Neural progenitor cell (in vitro differentiated cells): Measurements from ENCODE around the gene AFF3. TPM values are rescaled to one million over a fixed set of nuclear protein-coding genes. Genes with fewer than 3 reads are reported as not detected.

Experiments
- DNase-seq: peaks from one replicate; pipeline ENCODE4 v3.0.0-alpha.2; 2016; ENCODE audit warnings: low spot score
- H2AFZ ChIP-seq: fragments of 200-600 bp; sonication (generic); replicated peaks from 2 replicates; pipeline ENCODE4 v1.6.1; 2016; ENCODE audit warnings: antibody characterized with exemption
- H3F3A ChIP-seq: fragments of 200-600 bp; sonication (generic); 2 replicates; pipeline ENCODE4 v1.6.1; 2016; ENCODE audit warnings: antibody characterized with exemption, low read depth
- H3K27ac ChIP-seq: fragments of 200-600 bp; sonication (generic); 2 replicates; pipeline ENCODE4 v1.5.1; 2016; ENCODE audit warnings: mild to moderate bottlenecking
- H3K27me3 ChIP-seq: fragments of 200-600 bp; sonication (generic); 2 replicates; pipeline ENCODE4 v1.6.1; 2016; ENCODE audit warnings: mild to moderate bottlenecking, moderate library complexity
- H3K36me3 ChIP-seq: fragments of 200-600 bp; sonication (generic); 2 replicates; pipeline ENCODE4 v1.5.1; 2016
- H3K4me1 ChIP-seq: fragments of 200-600 bp; sonication (generic); 2 replicates; pipeline ENCODE4 v1.6.1; 2016; ENCODE audit warnings: mixed run types
- H3K4me2 ChIP-seq: fragments of 200-600 bp; sonication (generic); 2 replicates; pipeline ENCODE4 v1.6.1; 2016
- H3K4me3 ChIP-seq: fragments of 200-600 bp; sonication (generic); 2 replicates; pipeline ENCODE4 v1.5.1; 2016
- H3K79me2 ChIP-seq: fragments of 200-600 bp; sonication (generic); 2 replicates; pipeline ENCODE4 v1.6.1; 2016; ENCODE audit warnings: low read depth
- H3K9ac ChIP-seq: fragments of 200-600 bp; sonication (generic); 2 replicates; pipeline ENCODE4 v1.6.1; 2016
- H3K9me3 ChIP-seq: fragments of 200-600 bp; sonication (generic); 2 replicates; pipeline ENCODE4 v1.5.1; 2016; ENCODE audit warnings: low read depth
- H4K20me1 ChIP-seq: fragments of 200-600 bp; sonication (generic); 2 replicates; pipeline ENCODE4 v1.6.1; 2016; ENCODE audit warnings: low read depth
- H3K27ac Mint-ChIP-seq: 3 replicates; pipeline ENCODE4 v1.8.0; 2021; ENCODE audit warnings: mixed read lengths
- H3K27me3 Mint-ChIP-seq: 2 replicates; pipeline ENCODE4 v1.8.0; 2022; ENCODE audit warnings: low read depth, mild to moderate bottlenecking, inconsistent platforms, moderate library complexity, mixed read lengths; ENCODE audit not compliant: insufficient read depth
- H3K36me3 Mint-ChIP-seq: 3 replicates; pipeline ENCODE4 v1.8.0; 2021; ENCODE audit warnings: mixed read lengths
- H3K4me1 Mint-ChIP-seq: 3 replicates; pipeline ENCODE4 v1.8.0; 2021; ENCODE audit warnings: mixed read lengths
- H3K4me3 Mint-ChIP-seq: 3 replicates; pipeline ENCODE4 v1.8.0; 2021; ENCODE audit warnings: mild to moderate bottlenecking, moderate library complexity, mixed read lengths
- H3K9me3 Mint-ChIP-seq: 3 replicates; pipeline ENCODE4 v1.8.0; 2020; ENCODE audit warnings: mixed read lengths
- EZH2 ChIP-seq: fragments of 200-600 bp; sonication (generic); IDR thresholded peaks from 2 replicates; pipeline ENCODE4 v1.6.1; 2017; ENCODE audit warnings: antibody characterized with exemption, mild to moderate bottlenecking, moderate library complexity
- EZH2phosphoT487 ChIP-seq: fragments of 200-600 bp; sonication (generic); IDR thresholded peaks from 2 replicates; pipeline ENCODE4 v1.6.1; 2017; ENCODE audit warnings: antibody characterized with exemption
- total RNA-seq: library from RNA; depleted of rRNA; stranded (reverse); fragments of >200 nt; gene quantifications from 2 replicates; pipeline ENCODE4 v1.2.3, GENCODE V29; 2015; ENCODE audit warnings: low replicate concordance
- TF ChIP-seq, protein P1 (sequence below): fragments of 200-600 bp; sonication (generic); IDR thresholded peaks from 2 replicates; pipeline ENCODE4 v1.5.1; 2017; ENCODE audit warnings: antibody characterized with exemption, mild to moderate bottlenecking

Gene AFF3
- total RNA-seq, 1 donor from 2014 or later: 0.26 TPM

DNA sequence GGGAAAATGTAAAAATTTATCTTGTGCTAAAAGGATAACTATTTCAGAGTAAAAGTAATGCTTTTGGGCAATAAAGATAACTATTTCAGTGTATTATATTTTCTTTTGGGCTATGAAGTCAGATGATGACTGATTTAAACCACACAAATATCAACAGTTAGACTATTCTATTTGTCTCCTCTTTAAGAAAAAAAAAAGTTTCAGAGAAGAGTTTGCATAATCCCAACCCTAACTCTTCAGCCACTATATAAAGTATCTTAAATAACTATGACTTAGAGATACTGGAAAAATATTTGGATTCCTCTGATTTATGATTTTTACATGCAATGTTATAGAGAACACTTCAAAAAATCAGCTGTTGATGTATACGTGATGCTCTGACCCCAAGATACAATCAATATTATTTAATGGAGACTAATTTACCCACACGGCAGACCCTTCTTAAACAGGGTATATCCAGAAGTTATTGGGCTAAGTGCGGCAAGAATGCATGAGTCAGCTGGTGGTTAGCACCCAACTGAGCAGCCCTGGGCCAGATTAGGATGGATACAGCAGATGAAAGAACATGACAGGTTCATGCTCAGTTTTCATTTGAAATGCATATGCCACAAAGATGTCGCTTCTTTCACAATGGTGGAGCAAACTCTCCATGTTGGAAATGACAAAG is 279.0 kb downstream of the AFF3 start:
- Histone ChIP-seq H3K36me3 (no peaks in the 10 kb centered on the region), H3K4me3 (no peak overlapping the region), H3K9me3 (no peaks in the 10 kb centered on the region), H3K4me1 (no peaks in the 10 kb centered on the region), H3K79me2 (no peaks in the 10 kb centered on the region), H2AFZ (no peak overlapping the region), H4K20me1 (no peaks in the 10 kb centered on the region), H3F3A (no peaks in the 10 kb centered on the region), H3K27me3 (no peaks in the 10 kb centered on the region), H3K9ac (no peak overlapping the region), H3K27ac (no peak overlapping the region), H3K4me2 (no peak overlapping the region)
- H3K27ac Mint-ChIP-seq: no peak overlapping the region
- H3K36me3 Mint-ChIP-seq: no peaks in the 10 kb centered on the region
- peaks cover 20% of the 10 kb centered on the region for H3K4me1 Mint-ChIP-seq
- no peaks in the 10 kb centered on the region for H3K27me3 Mint-ChIP-seq
- no peak overlapping the region for H3K4me3 Mint-ChIP-seq
- no peak for DNase-seq
- H3K9me3 Mint-ChIP-seq: peaks cover 2% of the 10 kb centered on the region
- TF ChIP-seq, protein P1, sequence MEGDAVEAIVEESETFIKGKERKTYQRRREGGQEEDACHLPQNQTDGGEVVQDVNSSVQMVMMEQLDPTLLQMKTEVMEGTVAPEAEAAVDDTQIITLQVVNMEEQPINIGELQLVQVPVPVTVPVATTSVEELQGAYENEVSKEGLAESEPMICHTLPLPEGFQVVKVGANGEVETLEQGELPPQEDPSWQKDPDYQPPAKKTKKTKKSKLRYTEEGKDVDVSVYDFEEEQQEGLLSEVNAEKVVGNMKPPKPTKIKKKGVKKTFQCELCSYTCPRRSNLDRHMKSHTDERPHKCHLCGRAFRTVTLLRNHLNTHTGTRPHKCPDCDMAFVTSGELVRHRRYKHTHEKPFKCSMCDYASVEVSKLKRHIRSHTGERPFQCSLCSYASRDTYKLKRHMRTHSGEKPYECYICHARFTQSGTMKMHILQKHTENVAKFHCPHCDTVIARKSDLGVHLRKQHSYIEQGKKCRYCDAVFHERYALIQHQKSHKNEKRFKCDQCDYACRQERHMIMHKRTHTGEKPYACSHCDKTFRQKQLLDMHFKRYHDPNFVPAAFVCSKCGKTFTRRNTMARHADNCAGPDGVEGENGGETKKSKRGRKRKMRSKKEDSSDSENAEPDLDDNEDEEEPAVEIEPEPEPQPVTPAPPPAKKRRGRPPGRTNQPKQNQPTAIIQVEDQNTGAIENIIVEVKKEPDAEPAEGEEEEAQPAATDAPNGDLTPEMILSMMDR: no peak
- TF ChIP-seq EZH2phosphoT487 (no peak), EZH2 (no peak)

DNA sequence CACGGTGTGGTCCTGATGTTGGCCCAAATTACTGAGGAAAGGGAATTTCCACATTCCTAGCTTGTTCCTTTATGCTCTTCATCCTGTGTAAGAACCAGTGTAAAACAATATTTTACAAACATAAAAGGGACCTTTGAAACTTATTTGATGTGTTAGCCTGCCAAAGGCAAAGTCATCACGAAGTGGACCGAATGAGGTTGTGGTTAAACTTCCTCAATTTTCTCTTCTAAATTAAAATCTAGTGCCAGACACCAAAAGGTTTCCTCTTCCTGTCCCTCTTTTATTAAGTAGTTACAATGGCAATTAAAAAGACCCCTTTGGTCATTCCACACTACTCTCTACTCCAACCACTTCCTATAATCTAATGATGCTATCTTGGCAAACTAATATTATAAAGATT is 279.8 kb downstream of the AFF3 start:
- no peaks in the 10 kb centered on the region for H3K4me1 ChIP-seq
- Mint-ChIP-seq H3K27me3 (no peaks in the 10 kb centered on the region), H3K36me3 (no peaks in the 10 kb centered on the region), H3K9me3 (peaks cover 2% of the 10 kb centered on the region), H3K4me3 (no peak overlapping the region), H3K4me1 (peaks cover 12% of the 10 kb centered on the region), H3K27ac (no peak overlapping the region)
- no peak overlapping the region for H3K4me2 ChIP-seq
- no peak overlapping the region for H3K27ac ChIP-seq
- no peaks in the 10 kb centered on the region for H3K36me3 ChIP-seq
- H4K20me1 ChIP-seq: no peaks in the 10 kb centered on the region
- H3K9me3 ChIP-seq: no peaks in the 10 kb centered on the region
- no peaks in the 10 kb centered on the region for H3K27me3 ChIP-seq
- no peak overlapping the region for H3K9ac ChIP-seq
- no peak overlapping the region for H3K4me3 ChIP-seq
- H2AFZ ChIP-seq: no peak overlapping the region
- no peak for DNase-seq
- no peak for TF ChIP-seq EZH2
- TF ChIP-seq, protein P1: no peak
- no peak for TF ChIP-seq EZH2phosphoT487
- no peaks in the 10 kb centered on the region for H3K79me2 ChIP-seq
- no peaks in the 10 kb centered on the region for H3F3A ChIP-seq

DNA sequence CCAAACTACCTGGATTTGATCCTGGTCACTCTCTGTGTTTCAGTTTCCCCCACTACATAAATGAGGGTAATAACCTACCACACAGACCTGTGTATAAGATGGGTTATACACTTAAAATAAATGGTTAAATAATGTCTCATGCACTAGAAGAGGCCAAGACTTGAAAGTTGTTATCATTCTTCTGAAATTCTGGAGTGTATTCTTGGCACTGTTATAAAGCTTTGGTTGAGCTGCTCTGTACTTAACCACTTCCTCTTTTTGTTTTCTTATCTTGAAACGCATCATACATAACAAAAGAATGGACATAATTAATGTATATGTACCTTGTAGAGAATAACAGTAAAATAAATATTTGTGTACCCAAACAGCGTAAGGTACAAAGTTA is 281.0 kb downstream of the AFF3 start:
- no peaks in the 10 kb centered on the region for H3F3A ChIP-seq
- H3K36me3 ChIP-seq: no peaks in the 10 kb centered on the region
- H3K4me3 Mint-ChIP-seq: no peak overlapping the region
- TF ChIP-seq EZH2: no peak
- no peak for TF ChIP-seq EZH2phosphoT487
- TF ChIP-seq, protein P1: no peak
- H3K27me3 Mint-ChIP-seq: no peaks in the 10 kb centered on the region
- no peaks in the 10 kb centered on the region for H3K36me3 Mint-ChIP-seq
- H3K27me3 ChIP-seq: no peaks in the 10 kb centered on the region
- peaks cover 7% of the 10 kb centered on the region for H3K4me1 Mint-ChIP-seq
- H3K9ac ChIP-seq: no peak overlapping the region
- no peaks in the 10 kb centered on the region for H4K20me1 ChIP-seq
- H3K4me1 ChIP-seq: no peaks in the 10 kb centered on the region
- H3K9me3 ChIP-seq: no peaks in the 10 kb centered on the region
- H3K4me3 ChIP-seq: no peak overlapping the region
- H2AFZ ChIP-seq: no peak overlapping the region
- H3K9me3 Mint-ChIP-seq: peaks cover 2% of the 10 kb centered on the region
- no peak overlapping the region for H3K4me2 ChIP-seq
- no peak overlapping the region for H3K27ac Mint-ChIP-seq
- H3K79me2 ChIP-seq: no peaks in the 10 kb centered on the region
- H3K27ac ChIP-seq: no peak overlapping the region
- DNase-seq: no peak
